GM18907 (cell line): ENCODE data around the gene COQ8A.

Source experiments
- ATAC-seq: cut with Tn5 transposase; IDR thresholded peaks from one replicate; pipeline ENCODE4 v1.9.1; 2021; ENCODE audit warnings: mild to moderate bottlenecking, moderate library complexity; ENCODE audit not compliant: unreplicated experiment

COQ8A gene

GRCh38 chr1:227003165-227003564 lies 63.1 kb downstream of the COQ8A start:
- ATAC-seq, result no peak

DNA sequence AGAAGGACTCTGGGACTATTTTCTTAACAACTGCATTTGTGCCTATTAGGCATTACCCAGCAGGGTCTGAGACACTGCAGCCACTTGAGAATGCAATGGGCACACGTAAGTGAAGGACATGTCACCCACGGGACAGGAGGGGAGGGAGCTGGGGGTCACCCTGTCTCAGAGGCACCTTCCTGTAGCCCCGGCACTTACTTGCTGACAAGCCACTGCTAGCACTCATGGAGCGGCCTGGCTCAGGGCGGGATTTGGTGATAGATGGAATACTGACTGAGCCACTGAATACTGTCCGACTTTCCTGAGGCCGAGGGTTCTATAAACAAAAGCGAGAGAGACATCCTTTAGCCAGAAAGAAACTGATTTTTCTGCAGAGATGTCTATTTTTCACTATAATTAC lies 64.7 kb downstream of the COQ8A start:
- no peak for ATAC-seq

DNA sequence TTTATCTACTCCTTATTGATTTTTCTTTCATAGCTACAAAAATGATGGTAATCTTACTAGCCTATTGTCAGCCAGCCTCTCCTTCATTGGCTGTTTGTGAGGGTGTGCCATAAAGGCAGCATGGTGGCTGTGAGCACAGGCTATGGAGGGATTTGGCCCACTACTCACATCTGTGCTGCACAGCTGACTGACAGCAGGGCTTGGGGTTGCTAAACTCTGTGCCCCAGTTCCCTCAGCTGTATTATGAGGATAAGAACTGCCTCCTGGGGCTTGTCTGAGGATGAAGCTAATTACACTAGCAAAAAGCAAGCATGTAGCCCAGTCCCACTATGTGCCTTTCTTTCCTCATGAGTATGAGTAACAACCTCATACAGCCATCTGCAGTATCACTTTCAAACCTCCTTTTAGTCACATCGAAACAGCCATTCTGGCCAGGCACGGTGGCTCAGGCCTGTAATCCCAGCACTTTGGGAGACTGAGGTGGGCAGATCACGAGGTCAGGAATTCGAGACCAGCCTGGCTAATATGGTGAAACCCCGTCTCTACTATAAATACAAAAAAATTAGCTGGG lies 66.2 kb downstream of the COQ8A start:
- no peak for ATAC-seq

GRCh38 chr1:227009937-227010336 lies 69.8 kb downstream of the COQ8A start:
- ATAC-seq, result no peak

- no peak for ATAC-seq
Observed at GRCh38 chr1:227010645-227011044, 70.6 kb downstream of the COQ8A start.

- ATAC-seq, result no peak
Observed at GRCh38 chr1:227016990-227017389, 76.9 kb downstream of the COQ8A start.

DNA sequence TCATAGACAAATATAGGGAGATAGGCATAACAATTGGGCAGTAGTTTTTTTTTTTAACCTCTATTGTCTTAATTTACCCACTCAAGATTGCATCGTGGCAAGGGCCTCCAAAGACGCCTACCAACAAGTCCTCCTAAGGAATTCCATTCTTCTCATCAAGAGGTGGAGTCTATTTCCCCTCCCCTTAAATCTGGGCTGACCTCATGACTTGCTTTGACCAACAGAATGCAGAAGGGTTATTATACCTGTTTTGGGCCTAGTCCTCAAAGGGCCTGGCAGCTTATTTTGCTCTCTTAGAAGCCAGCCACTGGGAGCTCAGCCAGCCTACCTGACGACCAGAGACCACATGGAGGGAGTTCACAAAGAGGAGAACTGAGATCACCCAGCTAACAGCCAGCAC lies 92.3 kb downstream of the COQ8A start:
- no peak for ATAC-seq

DNA sequence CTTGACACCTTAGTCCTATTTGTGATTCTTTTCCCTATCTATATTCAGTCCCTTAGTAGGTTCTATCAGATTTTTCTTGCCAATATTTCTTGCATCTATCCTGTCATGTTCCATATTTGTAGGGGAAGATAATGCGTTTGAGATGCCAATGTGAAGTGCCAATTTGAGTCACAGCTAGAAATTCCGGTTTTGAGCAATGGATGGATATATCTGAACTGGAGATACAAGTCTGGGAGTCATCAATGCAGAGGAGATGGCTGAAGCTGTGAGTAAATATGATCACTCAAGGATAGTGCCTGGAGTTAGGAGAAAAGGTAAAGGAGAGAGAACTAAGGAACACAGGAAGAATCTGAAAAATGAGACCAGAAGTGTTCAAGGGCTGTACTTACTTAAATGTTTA lies 93.8 kb downstream of the COQ8A start:
- no peak for ATAC-seq

GRCh38 chr1:227035316-227035715 lies 95.2 kb downstream of the COQ8A start:
- no peak for ATAC-seq

GRCh38 chr1:227037121-227037520 lies 97.0 kb downstream of the COQ8A start:
- ATAC-seq, result no peak
